Panc1 (cell line): Measurements from ENCODE around the gene SLPI. TPM values are rescaled to one million over a fixed set of nuclear protein-coding genes. Genes with fewer than 3 reads are reported as not detected.

ENCODE experiments used
- ATAC-seq: fragments of 200-7000 bp; cut with Tn5 transposase; 2 replicates; pipeline ENCODE4 v1.9.1; 2020; ENCODE audit warnings: mild to moderate bottlenecking, moderate library complexity
- BruUV-seq: library from RNA; stranded (reverse); fragments of 400-500 nt; replicated peaks from 2 replicates; lab custom pipeline; 2021; lab: Mats Ljungman, UMichigan
- CTCF ChIA-PET: fragments of 300-600 bp; sonication (Branson Sonifier 250); formaldehyde crosslinking; loops from one replicate; lab custom pipeline; 2022; ENCODE audit warnings: antibody characterized with exemption; lab: Charles Lee
- POLR2A ChIA-PET: fragments of 300-600 bp; sonication (Branson Sonifier 250); formaldehyde crosslinking; loops from one replicate; lab custom pipeline; 2022; ENCODE audit warnings: antibody characterized with exemption; lab: Charles Lee
- DNase-seq: peaks from one replicate; pipeline ENCODE4 v3.0.0-alpha.2; 2010; ENCODE audit warnings: low read depth, low spot score
- H3K27ac ChIP-seq: 2 replicates; pipeline ENCODE4 v1.5.1; 2011; ENCODE audit warnings: mild to moderate bottlenecking, low read length, inconsistent platforms
- H3K27me3 ChIP-seq: fragments of 200-500 bp; sonication (Bioruptor generic); 2 replicates; pipeline ENCODE4 v1.6.0; 2014; ENCODE audit warnings: low read length, inconsistent platforms; ENCODE audit not compliant: control insufficient read depth, insufficient read depth
- H3K36me3 ChIP-seq: fragments of 200-500 bp; sonication (Bioruptor generic); 2 replicates; pipeline ENCODE4 v1.5.1; 2014; ENCODE audit warnings: inconsistent platforms, mild to moderate bottlenecking, low read length, moderate library complexity; ENCODE audit not compliant: control insufficient read depth, insufficient read depth
- H3K4me1 ChIP-seq: 2 replicates; pipeline ENCODE4 v1.5.1; 2011; ENCODE audit warnings: inconsistent platforms, mild to moderate bottlenecking, low read length, moderate library complexity; ENCODE audit not compliant: control insufficient read depth, insufficient read depth
- H3K4me3 ChIP-seq, 2 experiments: 2 replicates each; pipeline ENCODE4 v1.5.1; 2011 to 2012; ENCODE audit warnings: low read depth in 2 of 2, low read length in 2 of 2, mild to moderate bottlenecking in 2 of 2, inconsistent platforms in 1 of 2, moderate library complexity in 1 of 2
- H3K9me3 ChIP-seq: fragments of 200-500 bp; sonication (Bioruptor generic); 2 replicates; pipeline ENCODE4 v1.5.1; 2014; ENCODE audit warnings: low read depth, mild to moderate bottlenecking, inconsistent platforms, low read length, moderate library complexity; ENCODE audit not compliant: control insufficient read depth, insufficient read depth
- POLR2AphosphoS5 ChIP-seq: IDR thresholded peaks from 2 replicates; pipeline ENCODE4 v1.6.1; 2012; ENCODE audit warnings: mild to moderate bottlenecking, low read depth, low read length, moderate library complexity
- SIN3A ChIP-seq: IDR thresholded peaks from 2 replicates; pipeline ENCODE4 v1.6.1; 2012; ENCODE audit warnings: low read depth, mild to moderate bottlenecking, low read length, moderate library complexity, borderline replicate concordance; ENCODE audit not compliant: insufficient read depth
- TCF7L2 ChIP-seq: IDR thresholded peaks from 2 replicates; pipeline ENCODE4 v1.6.1; 2011; ENCODE audit warnings: mild to moderate bottlenecking, low read depth, low read length, inconsistent platforms
- in situ Hi-C: cut with HindIII; loops from 2 replicates; pipeline ENCODE4 v1.10.0; 2016; ENCODE audit warnings: low sequenced_read_pairs, low pct_unique_long_range_greater_than_20kb
- intact Hi-C: fragments of 100-400 bp; cut with micrococcal nuclease; formaldehyde crosslinking; loops from one replicate; pipeline ENCODE4 v1.10.0; 2022; ENCODE audit not compliant: unreplicated experiment
- total RNA-seq: library from RNA; stranded (reverse); gene quantifications from one replicate; pipeline ENCODE4 v1.2.1, GENCODE V29; 2021; ENCODE audit not compliant: unreplicated experiment
- TF ChIP-seq, protein P1 (sequence below): fragments of 450-650 bp; IDR thresholded peaks from 2 replicates; pipeline ENCODE4 v1.5.1; 2017; ENCODE audit warnings: mild to moderate bottlenecking
- TF ChIP-seq, protein P2 (sequence below), 2 experiments: IDR thresholded peaks; 2 replicates each; pipeline ENCODE4 v1.6.1; 2011 to 2012; ENCODE audit warnings: low read depth in 2 of 2, control low read depth in 1 of 2, low read length in 1 of 2, mild to moderate bottlenecking in 1 of 2, moderate library complexity in 1 of 2; ENCODE audit not compliant: insufficient read depth in 1 of 2

Gene SLPI
- total RNA-seq, 1 experiment from 2014 or later = 0.74 TPM

DNA sequence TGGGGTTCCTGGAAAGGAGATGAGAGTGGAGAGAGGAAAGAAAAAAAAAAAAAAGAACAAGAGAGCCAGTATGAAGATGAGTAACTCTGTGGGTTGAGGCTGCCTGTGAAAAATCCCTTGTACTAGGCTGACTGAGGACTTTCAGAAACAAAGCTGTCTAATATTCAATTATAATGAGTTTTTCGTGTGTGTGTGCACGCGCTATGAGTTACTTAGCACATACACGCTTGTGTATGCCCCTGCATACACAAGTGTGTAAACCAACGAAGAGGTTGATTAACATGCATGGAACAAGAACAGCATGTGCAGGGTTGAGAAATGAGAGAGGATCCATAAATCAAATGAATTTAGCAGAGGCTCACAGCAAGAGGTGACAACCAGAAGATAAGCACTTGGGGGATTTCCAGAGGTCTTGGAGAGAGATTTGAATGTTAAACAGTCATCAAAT lies 47.5 kb upstream of the SLPI start:
- in situ Hi-C loops = no loop called here
- POLR2A ChIA-PET = interaction anchor here (0.8 kb wide), 1 partner anchor 199 kb away, joined by 4 read pairs; no protein-coding TSS in a partner anchor
- no peak overlapping the region for H3K4me3 ChIP-seq
- intact Hi-C loops = no loop called here
- TF ChIP-seq, protein P1, sequence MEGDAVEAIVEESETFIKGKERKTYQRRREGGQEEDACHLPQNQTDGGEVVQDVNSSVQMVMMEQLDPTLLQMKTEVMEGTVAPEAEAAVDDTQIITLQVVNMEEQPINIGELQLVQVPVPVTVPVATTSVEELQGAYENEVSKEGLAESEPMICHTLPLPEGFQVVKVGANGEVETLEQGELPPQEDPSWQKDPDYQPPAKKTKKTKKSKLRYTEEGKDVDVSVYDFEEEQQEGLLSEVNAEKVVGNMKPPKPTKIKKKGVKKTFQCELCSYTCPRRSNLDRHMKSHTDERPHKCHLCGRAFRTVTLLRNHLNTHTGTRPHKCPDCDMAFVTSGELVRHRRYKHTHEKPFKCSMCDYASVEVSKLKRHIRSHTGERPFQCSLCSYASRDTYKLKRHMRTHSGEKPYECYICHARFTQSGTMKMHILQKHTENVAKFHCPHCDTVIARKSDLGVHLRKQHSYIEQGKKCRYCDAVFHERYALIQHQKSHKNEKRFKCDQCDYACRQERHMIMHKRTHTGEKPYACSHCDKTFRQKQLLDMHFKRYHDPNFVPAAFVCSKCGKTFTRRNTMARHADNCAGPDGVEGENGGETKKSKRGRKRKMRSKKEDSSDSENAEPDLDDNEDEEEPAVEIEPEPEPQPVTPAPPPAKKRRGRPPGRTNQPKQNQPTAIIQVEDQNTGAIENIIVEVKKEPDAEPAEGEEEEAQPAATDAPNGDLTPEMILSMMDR = no peak
- no peak for TF ChIP-seq TCF7L2
- no peak for TF ChIP-seq POLR2AphosphoS5
- no peak for TF ChIP-seq SIN3A
- TF ChIP-seq, protein P2, sequence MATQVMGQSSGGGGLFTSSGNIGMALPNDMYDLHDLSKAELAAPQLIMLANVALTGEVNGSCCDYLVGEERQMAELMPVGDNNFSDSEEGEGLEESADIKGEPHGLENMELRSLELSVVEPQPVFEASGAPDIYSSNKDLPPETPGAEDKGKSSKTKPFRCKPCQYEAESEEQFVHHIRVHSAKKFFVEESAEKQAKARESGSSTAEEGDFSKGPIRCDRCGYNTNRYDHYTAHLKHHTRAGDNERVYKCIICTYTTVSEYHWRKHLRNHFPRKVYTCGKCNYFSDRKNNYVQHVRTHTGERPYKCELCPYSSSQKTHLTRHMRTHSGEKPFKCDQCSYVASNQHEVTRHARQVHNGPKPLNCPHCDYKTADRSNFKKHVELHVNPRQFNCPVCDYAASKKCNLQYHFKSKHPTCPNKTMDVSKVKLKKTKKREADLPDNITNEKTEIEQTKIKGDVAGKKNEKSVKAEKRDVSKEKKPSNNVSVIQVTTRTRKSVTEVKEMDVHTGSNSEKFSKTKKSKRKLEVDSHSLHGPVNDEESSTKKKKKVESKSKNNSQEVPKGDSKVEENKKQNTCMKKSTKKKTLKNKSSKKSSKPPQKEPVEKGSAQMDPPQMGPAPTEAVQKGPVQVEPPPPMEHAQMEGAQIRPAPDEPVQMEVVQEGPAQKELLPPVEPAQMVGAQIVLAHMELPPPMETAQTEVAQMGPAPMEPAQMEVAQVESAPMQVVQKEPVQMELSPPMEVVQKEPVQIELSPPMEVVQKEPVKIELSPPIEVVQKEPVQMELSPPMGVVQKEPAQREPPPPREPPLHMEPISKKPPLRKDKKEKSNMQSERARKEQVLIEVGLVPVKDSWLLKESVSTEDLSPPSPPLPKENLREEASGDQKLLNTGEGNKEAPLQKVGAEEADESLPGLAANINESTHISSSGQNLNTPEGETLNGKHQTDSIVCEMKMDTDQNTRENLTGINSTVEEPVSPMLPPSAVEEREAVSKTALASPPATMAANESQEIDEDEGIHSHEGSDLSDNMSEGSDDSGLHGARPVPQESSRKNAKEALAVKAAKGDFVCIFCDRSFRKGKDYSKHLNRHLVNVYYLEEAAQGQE (IDR thresholded peaks at IDR 0.05; ENCODE audit: insufficient read depth in 1 of 2, low read depth in 2 of 2, low read length in 1 of 2) = no peak
- ATAC-seq = no peak
- DNase-seq = no peak
- BruUV-seq = no TSS peak
- CTCF ChIA-PET = interaction anchor here (1.9 kb wide), 1 partner anchor 8 kb away, joined by 10 read pairs; no protein-coding TSS in a partner anchor
- H3K36me3 ChIP-seq = no peaks in the 10 kb centered on the region
- no peaks in the 10 kb centered on the region for H3K27me3 ChIP-seq
- no peaks in the 10 kb centered on the region for H3K4me1 ChIP-seq
- H3K9me3 ChIP-seq = no peaks in the 10 kb centered on the region
- no peak overlapping the region for H3K27ac ChIP-seq

DNA sequence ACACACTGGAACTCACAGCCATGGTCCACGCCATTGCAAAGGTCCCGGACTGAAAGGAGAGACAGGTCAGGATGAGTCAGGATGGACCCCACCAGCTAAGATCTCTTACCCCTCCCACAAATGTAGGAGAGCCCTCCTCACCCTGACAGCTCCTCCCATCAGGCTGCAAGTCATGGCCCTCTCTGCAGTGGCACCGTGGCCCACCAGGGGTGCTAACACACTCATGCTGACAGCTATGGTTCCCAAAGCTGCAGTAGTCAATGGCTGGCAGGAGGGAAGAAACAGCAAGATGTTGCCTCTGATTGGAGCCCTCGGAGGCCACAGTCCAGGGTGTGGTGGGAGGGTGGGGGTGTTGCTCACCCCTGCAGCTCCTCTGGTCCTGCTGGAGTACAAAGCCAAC lies 46.6 kb upstream of the SLPI start:
- TF ChIP-seq TCF7L2 (no peak), POLR2AphosphoS5 (no peak)
- TF ChIP-seq, protein P1 = peak; percentile 57

More for the DNA sequence above, 46.6 kb upstream of the SLPI start:
- ATAC-seq (peak; percentile 85), DNase-seq (no peak)
- no TSS peak for BruUV-seq
- in situ Hi-C loops (no loop called here), intact Hi-C loops (no loop called here)
- Histone ChIP-seq H3K4me1 (no peaks in the 10 kb centered on the region), H3K4me3 (no peak overlapping the region), H3K27me3 (no peaks in the 10 kb centered on the region), H3K27ac (no peak overlapping the region), H3K36me3 (no peaks in the 10 kb centered on the region), H3K9me3 (no peaks in the 10 kb centered on the region)
- ChIA-PET POLR2A (no interaction called here), CTCF (interaction anchor here (0.6 to 0.9 kb wide), 3 partner anchors 24 to 163 kb away, joined by 3 to 7 read pairs (median 6); no protein-coding TSS in a partner anchor)
